Measurements from ENCODE around the gene EXOC3.

Gene EXOC3

GRCh38 chr5:439181-439580, 3.8 kb upstream of the EXOC3 start:
- no peak for TF ChIP-seq SIN3A (IDR thresholded peaks at IDR 0.05; ENCODE audit: borderline replicate concordance, insufficient read depth, low read length)
- no peak for TF ChIP-seq REST (IDR thresholded peaks at IDR 0.05; ENCODE audit: insufficient read depth in 1 of 2, low read depth in 2 of 2, low read length in 2 of 2)
- no peak for TF ChIP-seq TAF1 (IDR thresholded peaks at IDR 0.05; ENCODE audit: borderline replicate concordance, insufficient read depth, low read length)
- no peak for TF ChIP-seq POLR2AphosphoS5 (IDR thresholded peaks at IDR 0.05; ENCODE audit: low read depth, low read length)
- no peak for TF ChIP-seq FOXP2 (optimal IDR thresholded peaks at IDR 0.05; ENCODE audit: borderline replicate concordance, extremely low read depth, extremely low read length, insufficient read depth)

DNA sequence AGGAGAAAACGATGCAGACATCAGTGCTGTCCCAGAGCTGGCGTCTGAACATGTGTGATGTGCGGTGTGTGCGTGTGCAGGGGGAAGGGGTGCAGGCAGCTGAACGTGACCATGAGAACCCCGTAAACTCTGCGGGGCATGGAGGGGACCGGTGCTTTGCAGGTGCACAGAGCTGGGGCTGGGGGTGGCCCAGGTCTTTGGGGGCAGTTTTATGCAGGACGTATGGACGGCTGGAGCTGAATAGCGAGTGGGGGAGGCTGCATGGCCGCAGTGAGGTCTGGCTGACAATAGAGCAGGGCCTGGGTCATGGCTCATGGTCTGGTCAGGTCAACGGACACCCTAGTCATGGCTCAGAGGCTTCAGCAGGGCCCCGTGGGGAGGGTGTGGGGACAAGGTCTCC, 3.3 kb upstream of the EXOC3 start:
- TF ChIP-seq FOXP2 (optimal IDR thresholded peaks at IDR 0.05; ENCODE audit: borderline replicate concordance, extremely low read depth, extremely low read length, insufficient read depth) = no peak
- no peak for TF ChIP-seq SIN3A (IDR thresholded peaks at IDR 0.05; ENCODE audit: borderline replicate concordance, insufficient read depth, low read length)

DNA sequence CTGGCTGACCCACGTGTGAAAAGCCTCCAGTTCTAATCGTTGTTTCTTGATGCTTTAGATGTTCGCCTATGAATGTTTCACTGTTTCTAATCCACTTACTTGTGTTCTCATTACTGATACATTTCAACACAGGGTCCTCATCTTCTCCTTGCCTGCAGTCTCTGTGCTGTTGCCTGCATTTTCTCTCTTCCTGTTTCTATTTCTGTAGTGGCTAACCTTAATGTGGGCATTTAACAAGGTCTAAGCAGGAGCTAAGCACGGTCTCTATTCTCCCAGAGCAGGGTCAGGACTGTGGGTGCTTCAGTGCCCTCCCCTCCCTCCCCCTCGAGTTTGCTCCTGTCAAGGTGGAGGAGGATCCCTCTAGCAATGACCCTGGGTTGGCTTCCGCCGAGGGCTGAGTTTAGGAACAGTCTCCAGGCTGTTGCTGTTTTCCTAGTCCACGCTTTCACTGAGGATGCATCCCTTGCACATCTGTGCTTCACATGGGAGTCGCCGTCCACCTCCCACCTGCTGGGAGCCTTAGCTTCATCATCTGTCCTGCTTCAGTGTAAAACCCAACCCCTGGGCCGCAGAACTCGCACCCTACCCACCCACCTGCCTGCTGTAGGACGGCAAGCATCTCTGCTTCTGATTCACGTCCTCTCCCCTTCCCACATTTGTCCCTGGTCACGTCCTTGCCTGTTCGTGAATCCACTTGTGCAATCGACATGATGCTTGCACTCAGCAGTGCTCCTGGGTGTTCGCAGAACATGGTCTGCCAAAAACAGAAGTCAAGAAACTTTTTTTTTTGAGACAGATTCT, 2.4 kb upstream of the EXOC3 start:
- TF ChIP-seq FOXP2 (optimal IDR thresholded peaks at IDR 0.05; ENCODE audit: borderline replicate concordance, extremely low read depth, extremely low read length, insufficient read depth) (no peak), POLR2AphosphoS5 (IDR thresholded peaks at IDR 0.05; ENCODE audit: low read depth, low read length) (no peak), TAF1 (IDR thresholded peaks at IDR 0.05; ENCODE audit: borderline replicate concordance, insufficient read depth, low read length) (no peak), SIN3A (IDR thresholded peaks at IDR 0.05; ENCODE audit: borderline replicate concordance, insufficient read depth, low read length) (no peak), REST (IDR thresholded peaks at IDR 0.05; ENCODE audit: insufficient read depth in 1 of 2, low read depth in 2 of 2, low read length in 2 of 2) (no peak)

GRCh38 chr5:441996-442334, 1.0 kb upstream of the EXOC3 start:
- no peak for TF ChIP-seq SIN3A (IDR thresholded peaks at IDR 0.05; ENCODE audit: borderline replicate concordance, insufficient read depth, low read length)
- no peak for TF ChIP-seq REST (IDR thresholded peaks at IDR 0.05; ENCODE audit: insufficient read depth in 1 of 2, low read depth in 2 of 2, low read length in 2 of 2)
- no peak for TF ChIP-seq FOXP2 (optimal IDR thresholded peaks at IDR 0.05; ENCODE audit: borderline replicate concordance, extremely low read depth, extremely low read length, insufficient read depth)
- no peak for TF ChIP-seq POLR2AphosphoS5 (IDR thresholded peaks at IDR 0.05; ENCODE audit: low read depth, low read length)
- TF ChIP-seq TAF1 (IDR thresholded peaks at IDR 0.05; ENCODE audit: borderline replicate concordance, insufficient read depth, low read length) = no peak

DNA sequence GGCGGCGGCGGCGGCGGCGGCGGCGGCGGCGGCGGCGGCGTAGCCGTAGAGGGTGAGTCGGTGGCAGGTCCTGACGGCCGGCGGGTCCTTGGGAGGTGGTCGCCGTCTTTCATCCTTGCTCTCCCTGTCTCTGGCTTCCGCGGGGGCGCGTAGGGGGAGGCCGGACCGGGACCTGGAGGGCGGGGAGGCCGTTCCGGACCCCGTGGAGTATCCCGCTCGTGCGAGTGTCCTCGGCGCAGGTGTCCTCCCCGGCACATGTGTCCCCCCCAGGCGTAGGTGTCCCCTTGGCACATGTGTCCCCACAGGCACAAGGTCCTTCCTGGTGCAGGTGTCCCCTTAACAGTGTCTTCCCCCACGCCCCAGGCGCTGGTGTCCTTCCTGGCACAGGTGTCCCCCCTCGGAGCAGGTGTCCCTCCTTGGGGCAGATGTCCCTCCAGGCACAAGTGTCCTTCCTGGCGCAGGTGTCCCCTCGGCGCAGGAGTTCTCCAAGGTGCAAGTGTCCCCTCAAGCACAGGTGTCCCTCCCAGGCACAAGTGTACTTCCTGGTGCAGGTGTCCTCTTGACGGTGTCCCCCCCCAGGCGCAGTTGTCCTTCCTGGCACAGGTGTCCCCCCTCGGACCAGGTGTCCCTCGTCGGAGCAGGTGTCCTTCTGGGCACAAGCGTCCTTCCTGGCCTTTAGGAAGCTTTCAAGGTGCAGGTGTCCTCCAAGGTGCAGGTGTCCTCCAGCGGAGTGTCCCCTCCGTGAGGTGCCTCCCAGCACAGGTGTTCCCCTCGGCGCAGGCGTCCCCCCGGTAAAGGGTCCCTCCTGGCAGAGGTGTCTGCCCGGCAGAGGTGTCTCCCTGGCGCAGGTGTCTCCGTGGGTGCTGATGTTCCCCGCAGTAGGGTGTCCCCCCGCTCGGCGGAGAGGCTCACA, 519 bp downstream of the EXOC3 start:
- TF ChIP-seq FOXP2 (optimal IDR thresholded peaks at IDR 0.05; ENCODE audit: borderline replicate concordance, extremely low read depth, extremely low read length, insufficient read depth) = peak; percentile 34
- no peak; the same call in none of the 2 replicates for TF ChIP-seq POLR2AphosphoS5 (IDR thresholded peaks at IDR 0.05; ENCODE audit: low read depth, low read length)

DNA sequence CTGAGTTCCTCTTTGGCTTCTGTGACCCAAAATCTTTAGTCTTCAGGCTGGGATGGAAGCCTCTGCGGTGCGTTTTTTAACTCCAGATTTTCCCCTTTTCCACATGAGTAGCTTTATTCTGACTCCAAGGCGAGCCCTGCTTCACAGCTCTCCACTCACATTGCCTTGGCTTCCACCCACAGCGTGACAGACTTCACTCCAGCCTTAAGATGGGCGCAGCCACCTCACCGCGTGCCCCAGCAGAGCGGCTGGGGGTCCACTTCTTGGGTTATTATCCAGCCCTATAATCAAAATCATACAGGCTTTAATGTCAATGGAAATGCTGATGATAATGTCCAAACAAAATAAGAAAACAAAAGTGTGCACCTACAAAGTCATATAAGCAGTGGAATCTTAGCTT, 1.2 kb downstream of the EXOC3 start:
- TF ChIP-seq POLR2AphosphoS5 (IDR thresholded peaks at IDR 0.05; ENCODE audit: low read depth, low read length) = no peak
- no peak for TF ChIP-seq SIN3A (IDR thresholded peaks at IDR 0.05; ENCODE audit: borderline replicate concordance, insufficient read depth, low read length)
- no peak for TF ChIP-seq REST (IDR thresholded peaks at IDR 0.05; ENCODE audit: insufficient read depth in 1 of 2, low read depth in 2 of 2, low read length in 2 of 2)
- TF ChIP-seq FOXP2 (optimal IDR thresholded peaks at IDR 0.05; ENCODE audit: borderline replicate concordance, extremely low read depth, extremely low read length, insufficient read depth) = no peak
- TF ChIP-seq TAF1 (IDR thresholded peaks at IDR 0.05; ENCODE audit: borderline replicate concordance, insufficient read depth, low read length) = no peak

All from PFSK-1 (cell line).